NCI-H1436 treated with DMSO at 0.1 percent for 48 hours (cell line): ENCODE data around the gene TAX1BP1.
"Not testable (repeated sequence)": the region's sequence is repeated elsewhere in the genome, so short reads cannot be mapped to it uniquely, and the experiment has no call there.

ENCODE experiments used
- DNase-seq: peaks from one replicate; lab custom pipeline; 2025; lab: John Stamatoyannopoulos, UW

The TAX1BP1 gene

DNA sequence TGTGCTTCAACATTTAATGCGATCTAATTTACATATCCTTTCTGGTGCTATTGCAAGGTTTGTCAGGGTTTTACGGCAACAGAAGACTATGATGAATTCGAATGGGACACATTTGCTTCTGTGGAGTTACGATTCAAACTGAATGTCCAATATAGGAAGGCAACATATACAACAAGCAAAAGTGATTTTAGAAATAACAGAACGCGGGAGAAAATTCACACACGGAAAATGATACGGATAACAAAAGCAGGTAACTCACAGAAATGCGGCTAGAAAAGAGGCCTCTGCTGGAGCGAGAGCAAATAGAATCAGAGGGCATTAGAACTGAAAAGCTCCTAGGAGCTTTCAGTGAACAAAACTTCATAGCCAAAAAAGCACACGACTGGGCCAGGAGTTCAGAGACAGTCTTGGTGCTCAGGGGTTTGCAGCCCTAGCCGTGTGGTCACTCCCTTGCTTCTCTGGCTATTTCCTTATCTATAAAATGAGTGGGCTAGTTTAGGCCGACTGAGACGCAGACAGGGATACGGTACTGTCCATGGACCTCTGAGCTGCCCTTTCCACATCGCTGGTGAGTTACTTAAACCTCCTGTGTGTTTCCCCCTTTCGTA is 557 bp upstream of the TAX1BP1 start:
- DNase-seq = no peak

DNA sequence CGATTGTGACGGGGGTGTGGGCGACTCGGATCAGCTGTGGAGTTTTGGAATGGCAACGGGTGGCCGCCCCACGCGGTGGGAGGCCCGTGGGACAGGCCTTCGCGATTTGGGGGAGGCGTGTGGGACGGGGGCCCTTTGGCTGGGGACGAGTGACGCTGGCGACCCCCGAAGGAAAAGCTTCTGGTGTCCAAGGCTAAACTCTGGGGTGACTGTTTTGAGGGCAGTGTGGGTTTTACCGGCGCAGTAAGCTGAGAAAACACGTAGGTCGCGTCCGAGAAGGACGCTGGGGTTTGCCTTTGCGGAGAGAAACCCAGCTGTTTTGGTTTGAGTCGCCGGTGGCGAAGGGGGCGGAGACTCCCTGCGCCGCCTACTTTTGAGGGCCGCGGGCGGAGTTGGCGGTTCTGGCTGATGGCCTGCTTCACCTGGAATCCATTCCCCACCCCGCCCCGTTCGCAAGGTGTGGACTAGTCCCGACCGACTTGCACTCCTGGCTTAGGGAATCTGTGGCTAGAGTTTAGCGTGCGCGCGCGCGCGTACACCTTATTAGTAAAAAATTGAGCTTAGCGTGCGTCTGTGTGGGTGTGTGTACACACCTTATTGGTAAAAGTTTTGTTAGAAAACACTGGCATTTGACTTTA is 606 bp downstream of the TAX1BP1 start:
- DNase-seq = peak; percentile 32

DNA sequence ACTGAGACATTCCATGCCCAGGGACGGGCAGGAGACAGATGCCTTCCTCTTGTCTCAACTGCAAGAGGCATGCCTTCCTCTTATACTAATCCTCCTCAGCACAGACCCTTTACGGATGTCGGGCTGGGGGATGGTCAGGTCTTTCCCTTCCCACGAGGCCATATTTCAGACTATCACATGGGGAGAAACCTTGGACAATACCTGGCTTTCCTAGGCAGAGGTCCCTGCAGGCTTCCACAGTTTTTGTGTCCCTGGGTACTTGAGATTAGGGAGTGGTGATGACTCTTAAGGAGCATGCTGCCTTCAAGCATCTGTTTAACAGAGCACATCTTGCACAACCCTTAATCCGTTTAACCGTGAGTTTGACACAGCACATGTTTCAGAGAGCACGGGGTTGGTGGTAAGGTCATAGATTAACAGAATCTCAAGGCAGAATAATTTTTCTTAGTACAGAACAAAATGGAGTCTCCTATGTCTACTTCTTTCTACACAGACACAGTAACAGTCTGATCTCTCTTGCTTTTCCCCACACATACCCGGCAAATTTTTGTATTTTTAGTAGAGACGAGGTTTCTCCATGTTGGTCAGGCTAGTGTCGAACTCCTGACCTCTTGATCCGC is 2.2 kb downstream of the TAX1BP1 start:
- not testable (repeated sequence) for DNase-seq

DNA sequence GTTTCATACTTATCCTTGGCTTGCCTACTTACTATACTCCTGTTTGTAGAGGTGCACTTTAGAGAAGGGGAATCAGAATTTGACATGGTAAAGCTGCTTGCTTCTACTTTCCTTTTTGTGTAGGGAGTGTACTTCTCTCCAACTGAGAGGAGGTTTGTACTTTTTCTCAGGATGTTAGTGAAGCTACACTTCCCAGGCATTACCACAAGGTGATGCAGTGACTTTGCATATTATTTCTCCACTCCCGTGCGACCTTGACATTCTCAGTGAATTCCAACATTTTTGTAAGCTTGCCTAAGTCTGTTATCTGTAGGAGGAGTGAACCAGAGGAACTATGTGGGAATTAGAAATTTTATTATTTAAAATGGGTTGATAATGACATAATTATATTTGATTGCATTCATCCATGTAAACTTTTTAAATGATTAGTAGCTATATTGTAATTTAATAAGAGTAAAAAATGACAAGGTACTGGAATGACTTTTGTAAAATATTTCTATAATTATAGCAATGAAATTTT is 5.2 kb downstream of the TAX1BP1 start:
- DNase-seq = no peak

DNA sequence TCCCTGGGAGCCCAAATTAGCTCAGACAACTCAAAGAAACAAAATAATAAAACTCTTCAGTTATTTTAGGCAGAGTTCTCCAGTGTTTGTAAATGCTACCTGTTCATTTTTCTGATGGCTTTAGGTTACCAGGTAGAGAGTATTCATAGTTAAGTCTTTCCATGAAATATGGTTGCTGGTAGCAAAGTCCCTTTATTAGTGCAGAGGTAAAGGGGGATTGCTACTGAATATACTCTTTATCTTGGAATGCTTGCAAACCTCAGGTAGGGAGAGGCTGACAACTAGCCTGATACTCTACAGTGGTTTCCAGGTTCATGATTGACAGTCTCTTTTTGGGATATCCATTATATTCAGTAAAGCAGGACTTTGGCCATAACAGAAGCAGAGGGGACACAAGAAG is 6.5 kb downstream of the TAX1BP1 start:
- no peak for DNase-seq

DNA sequence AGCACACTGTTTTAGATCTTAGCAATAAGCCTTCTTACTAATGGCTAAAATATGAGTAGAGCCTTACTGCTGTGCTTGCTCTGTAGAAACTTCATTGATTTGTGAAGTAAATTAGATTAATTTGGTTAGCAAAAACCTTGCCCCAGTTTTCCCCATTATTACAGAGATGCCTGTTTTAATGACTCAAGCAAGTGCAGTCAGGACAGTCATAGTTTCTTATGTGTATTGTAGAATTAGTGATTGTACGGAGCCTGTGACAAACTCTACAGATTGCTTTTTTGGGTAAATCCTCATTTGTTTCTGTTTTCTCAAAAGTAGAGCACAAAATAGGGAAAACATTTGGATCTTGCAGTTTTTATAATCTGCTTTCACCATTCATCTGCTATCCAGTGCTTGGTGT is 7.0 kb downstream of the TAX1BP1 start:
- DNase-seq = no peak

DNA sequence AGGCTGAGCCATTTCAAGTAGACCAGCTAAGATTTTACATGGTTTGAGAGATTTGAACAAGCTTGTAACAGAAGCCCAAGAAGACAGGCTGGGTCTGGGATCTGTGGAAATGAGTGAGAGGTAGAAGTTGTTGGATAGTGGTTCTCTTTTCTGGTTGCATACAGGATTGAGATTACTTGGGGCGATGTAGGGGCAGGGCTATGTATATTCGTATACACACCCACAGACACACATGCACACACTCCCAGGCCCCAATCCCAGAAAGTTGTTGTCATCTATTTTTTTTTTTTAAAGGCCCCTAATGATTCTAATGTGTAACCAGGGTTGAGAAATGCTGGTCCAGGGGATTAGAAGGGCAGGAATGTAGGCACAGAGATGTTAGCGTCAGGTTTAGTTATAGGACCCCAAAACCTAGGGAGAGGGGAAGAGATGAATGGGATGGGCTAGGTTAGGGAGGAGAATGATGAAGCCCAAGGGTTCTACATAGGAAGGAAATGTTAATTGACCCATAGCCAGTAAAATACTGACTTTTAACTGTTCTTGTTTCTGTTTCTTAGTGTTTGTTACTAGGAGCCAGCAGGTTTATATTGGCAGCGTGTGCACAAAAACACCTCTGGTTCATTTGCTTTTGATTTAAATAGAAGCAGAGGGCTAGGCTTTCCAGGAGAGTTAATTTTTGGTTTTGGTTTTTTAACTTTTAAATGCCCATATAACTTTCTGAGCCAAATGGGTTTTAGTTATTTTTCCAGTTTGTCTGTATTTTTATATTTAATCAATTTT is 7.8 kb downstream of the TAX1BP1 start:
- DNase-seq = no peak

DNA sequence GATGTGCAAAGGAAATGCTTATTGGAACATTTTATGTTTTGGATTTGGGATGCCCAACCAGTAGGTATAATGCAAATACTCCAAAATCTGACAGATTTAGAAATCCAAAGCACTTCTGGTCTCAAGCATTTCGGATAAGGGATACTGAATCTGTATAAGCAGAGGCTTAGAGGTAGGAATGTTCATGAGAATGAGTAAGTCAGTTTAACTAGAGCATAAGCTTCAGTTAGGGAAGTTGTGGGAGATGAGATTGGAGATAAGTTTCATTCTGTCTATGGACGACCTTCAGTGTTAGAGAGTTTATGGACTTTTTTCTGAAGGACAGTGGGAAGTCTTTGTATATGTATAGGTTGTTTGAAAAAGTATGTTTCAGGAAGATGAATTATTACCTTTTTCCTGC is 10.4 kb downstream of the TAX1BP1 start:
- no peak for DNase-seq

DNA sequence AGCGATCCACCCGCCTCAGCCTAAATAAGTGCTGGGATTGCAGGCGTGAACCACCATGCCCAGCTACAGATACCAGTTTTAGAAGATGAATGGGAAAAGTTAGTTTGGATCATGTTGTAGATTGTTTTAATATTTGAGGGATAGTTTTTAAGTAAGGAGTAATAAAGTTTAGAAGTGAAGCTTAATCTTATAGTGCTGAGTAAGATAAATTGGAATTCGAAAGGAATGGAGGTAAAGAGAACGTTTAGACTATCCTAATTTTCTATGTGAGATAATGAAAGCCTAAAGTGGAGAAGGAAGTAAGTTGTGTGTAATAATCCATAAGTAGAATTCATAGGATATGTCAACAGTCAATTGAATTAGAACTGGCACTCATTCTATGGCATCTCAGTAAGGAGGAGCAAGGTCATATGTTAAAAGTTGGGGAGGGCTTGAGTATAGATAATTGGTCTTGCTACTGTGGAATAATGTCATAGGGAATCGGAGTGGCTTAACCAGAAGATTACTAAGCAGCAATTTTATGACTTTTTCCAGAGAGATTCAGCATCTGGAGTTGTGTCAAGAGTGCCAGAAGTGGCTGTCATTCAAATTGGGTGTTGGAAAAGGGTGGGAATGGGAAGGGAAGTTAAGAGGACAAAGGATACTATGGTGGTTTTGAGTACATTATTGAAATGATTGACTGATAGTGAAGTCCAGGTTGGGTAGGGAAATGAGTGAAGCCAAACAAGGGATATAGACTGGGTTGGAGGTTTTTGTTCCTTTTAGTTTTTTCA is 12.1 kb downstream of the TAX1BP1 start:
- no peak for DNase-seq

DNA sequence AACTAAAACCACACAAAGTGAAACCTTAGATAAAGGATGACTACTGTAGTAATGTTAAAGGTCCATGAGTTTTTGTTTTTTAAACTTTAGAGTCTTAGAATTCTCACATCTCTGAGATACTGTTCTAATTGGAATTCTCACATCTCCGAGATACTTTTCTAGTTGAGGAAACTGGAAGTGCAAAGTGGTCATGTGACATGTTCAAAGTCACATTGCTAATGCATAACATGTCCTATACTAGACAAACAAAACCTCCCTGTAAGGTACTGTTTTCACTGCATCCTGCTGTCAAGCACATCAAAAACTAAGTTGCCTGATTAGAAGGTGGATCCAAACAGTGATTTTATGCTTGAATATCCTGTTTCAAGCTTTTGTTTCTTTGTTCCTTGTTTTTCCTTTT is 13.9 kb downstream of the TAX1BP1 start:
- no peak for DNase-seq

DNA sequence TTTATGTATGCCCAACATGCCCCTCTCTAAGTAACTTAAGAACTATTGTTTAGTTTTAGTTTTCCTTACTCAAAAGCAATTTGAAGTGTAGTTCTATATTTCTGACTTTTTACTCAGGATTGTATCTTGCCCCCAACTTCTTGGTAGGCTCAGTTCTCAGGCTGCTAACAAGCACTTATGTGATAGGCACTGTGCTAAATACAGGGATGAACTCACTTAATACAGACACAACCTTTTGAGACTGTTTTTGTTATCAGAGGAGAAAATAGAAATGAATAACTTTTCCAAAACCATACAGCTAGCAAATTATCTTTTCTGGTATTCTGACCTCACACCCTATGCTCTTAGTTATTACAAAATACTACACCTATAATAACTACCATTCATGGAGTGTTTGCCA is 16.3 kb downstream of the TAX1BP1 start:
- no peak for DNase-seq

DNA sequence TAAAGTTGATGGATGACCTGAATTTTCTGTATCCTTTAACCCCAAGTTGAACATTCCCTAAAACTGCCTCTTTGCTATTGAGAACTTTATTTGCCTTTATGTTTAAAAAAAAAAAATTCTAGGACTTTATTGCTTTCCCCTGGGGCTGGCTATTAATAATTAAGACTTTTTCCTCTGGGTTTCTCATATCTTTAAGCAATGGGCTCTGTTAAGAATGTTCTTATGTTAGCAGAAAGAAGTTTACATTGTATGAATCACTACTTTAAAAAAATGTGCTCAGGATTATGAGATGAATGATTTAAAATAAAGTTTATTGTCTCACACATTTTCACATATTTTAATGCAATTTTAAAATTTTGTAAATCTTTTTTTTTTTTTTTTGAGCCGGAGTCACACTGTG is 19.5 kb downstream of the TAX1BP1 start:
- DNase-seq = no peak

DNA sequence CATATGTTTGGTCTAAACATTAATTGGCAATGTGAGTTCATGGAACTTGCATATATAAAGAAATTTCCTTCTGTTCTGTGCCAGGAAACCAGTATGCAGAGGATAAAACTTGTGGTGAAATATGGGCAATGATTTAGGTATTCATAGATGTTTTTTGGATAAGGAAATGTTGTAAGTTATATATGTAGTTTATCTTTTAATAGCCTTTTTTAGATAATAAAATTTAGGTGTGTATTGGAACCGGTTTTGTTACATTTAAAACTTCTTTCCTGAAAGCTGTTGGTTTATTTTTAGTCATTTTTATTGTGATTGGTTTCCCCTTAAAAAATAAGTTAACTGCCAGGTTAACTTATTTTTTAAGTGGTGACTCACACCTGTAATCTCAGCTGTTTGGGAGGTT is 22.1 kb downstream of the TAX1BP1 start:
- no peak for DNase-seq

DNA sequence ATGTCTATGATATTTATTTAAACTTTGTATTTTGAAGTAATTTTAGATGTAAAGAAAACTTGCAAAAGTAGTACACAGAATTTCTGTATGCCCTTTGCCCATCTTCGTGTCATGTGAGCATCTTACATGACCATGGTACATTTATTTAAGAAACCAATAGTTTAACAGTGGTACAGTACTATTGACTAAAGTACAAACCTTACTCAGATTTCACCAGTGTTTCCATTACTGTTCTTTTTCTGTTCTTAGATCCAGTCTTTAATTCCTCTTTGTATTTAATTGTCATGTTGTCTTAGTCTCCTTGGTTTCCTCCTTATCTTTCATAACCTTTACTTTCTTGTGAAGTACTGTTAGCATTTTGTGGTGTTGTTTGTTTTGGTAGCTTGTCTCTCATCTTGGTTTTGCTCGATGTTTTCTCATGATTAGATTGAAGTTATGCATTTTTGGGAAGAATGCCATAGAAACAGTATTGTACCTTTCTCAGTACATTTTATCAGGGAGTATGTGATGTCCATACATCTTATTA is 24.1 kb downstream of the TAX1BP1 start:
- no peak for DNase-seq

DNA sequence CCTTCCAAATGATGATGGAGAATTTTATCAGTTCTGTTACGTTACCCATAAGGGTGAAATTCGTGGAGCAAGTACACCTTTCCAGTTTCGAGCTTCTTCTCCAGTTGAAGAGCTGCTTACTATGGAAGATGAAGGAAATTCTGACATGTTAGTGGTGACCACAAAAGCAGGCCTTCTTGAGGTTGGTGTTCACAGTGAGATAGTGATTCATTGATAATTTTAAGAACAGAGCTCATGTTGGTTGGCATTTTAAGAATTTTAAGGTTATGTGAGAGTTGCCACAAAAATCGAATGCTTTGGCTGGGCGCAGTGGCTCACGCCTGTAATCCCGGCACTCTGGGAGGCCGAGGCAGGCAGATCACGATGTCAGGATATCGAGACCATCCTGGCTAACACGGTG is 25.9 kb downstream of the TAX1BP1 start:
- no peak for DNase-seq

DNA sequence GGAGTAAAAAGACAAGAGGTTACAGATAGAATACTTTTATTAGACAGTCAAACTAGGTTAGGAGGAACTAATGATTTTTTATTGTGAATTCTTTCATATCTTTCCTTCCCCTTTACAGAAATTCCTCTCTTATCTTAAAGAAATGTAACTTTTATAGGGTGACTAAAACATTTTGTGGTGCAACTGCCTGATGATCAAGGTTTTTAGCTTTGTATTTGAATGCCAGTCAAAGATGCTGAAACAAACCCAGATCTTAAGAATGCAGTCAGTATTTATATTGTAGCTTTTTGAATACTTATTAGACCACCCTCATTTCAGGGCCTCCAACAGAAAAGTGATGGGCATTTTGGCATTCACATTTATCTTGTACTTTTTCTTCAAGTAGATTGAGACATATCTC is 27.4 kb downstream of the TAX1BP1 start:
- no peak for DNase-seq

DNA sequence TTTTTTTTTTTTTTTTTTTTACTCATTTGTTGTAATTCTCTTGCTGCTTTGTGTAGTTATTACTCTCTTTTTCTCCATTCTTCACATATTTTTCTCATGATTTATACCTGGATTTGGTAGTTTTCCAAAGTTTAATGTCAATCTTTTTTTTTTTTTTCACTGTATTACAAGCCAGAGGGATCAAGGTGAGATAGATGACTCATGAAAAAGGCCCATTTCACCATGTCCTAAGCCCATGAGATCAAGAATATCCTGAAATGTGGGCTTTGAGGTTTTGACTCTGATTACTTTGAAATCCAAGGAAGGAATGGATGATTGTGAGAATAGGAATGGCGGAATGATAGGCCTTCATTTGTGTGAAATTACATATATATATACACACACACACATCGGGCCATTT is 31.1 kb downstream of the TAX1BP1 start:
- no peak for DNase-seq

DNA sequence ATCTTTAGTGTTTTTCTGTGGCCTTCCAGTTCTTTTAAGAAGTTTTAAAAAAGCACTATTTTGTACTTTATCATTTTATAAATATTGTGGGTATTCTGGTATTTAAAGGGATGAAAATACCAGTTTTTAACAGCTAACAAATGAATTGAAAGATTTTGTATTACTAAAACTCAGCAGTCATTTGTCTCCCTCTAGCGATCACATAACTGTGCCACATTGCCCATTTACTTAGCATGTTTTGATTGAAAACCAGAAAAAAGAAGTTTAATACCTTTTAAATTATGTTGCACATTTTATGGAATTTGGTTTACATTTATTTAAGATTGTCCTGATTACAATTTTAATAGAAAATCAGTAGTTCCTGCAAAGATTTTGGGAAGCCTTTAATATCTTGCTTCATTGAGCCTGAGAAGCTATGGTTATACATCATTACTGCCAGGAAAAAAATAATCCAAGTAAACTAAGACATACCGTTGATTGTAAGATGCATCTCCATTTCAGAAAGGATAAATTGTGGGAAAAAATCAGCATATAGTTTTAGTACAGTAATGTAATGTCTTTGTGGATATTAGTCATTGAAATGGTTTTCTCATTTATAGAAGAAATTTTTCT is 34.9 kb downstream of the TAX1BP1 start:
- DNase-seq = no peak

DNA sequence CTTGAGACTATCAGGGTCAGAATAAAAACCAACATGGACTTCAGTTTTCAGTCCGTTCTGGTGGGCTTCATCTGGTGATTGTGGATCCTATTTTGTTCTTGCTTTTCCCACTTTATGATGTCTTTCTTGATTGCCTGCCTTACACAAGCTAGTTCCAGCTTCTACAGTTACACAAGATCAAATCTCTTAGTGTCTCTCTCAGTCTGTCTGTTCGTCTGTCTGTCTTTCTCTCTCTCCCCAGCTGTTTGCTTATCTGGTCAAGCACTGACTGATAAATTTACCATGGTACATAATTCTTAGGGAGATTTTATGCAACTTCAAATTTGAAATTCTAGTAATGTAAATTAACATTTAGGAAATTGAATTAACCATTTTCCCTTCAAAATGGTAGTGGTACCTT is 35.8 kb downstream of the TAX1BP1 start:
- no peak for DNase-seq

DNA sequence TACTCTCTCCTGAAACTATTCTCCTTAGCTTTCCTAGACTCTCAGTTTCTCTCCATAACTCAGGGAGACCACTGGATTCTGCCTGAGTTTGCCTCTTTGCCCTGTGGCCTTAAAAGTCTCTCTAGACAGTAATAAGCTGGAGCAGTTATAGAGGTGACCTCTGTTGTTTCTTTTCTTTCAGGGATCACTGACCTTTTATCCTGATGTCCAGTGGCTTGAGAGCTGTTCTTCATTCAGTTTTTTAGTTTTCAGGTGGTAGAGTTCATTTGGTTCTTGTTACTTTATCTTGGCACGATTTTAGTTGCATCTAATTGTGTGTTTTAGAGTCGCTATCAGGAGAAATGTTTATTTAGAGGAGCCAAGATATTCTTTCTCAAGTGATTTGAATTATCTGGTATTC is 37.7 kb downstream of the TAX1BP1 start:
- no peak for DNase-seq

DNA sequence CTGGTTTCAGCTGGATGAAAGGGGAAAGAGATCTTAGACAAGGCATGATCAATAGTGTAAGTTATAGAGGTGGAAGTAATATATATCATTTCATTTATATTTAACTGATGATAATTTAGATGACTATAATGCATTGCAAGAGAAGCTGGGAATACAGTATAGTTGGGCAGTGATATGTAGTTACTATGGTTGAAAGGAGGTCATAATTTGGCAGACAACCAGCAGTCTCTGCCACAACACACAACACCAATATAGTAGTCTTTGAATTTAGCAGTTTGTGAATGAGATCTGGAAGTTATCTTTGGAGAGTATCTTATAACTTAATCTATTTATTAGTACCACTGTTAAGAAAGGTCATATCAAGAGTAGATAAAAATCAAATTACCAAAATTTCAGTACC is 39.9 kb downstream of the TAX1BP1 start:
- no peak for DNase-seq
